GM12891 (cell line): ENCODE data around the gene NPC1L1.

Source experiments
- POLR2A ChIP-seq: IDR thresholded peaks from 2 replicates; pipeline ENCODE4 v1.6.1; 2011; ENCODE audit warnings: low read depth, low read length, control low read depth
- TAF1 ChIP-seq: IDR thresholded peaks from 2 replicates; pipeline ENCODE4 v1.6.1; 2011; ENCODE audit warnings: low read depth, low read length, control low read depth

GRCh38 chr7:44583146-44583865 is 42.2 kb upstream of the NPC1L1 start:
- TF ChIP-seq POLR2A, result no peak
- TF ChIP-seq TAF1, result no peak
